IPS DF 19.7 (cell line): ENCODE results near the gene YKT6.
A peak's percentile ranks its signal among the peaks of the same experiment; 100 is the strongest.
"Not testable (repeated sequence)": the region's sequence is repeated elsewhere in the genome, so short reads cannot be mapped to it uniquely, and the experiment has no call there.

ENCODE experiments used
- DNase-seq: peaks from one replicate; pipeline ENCODE4 v3.0.0-alpha.2; 2013; ENCODE audit warnings: low read depth, low spot score

Gene YKT6

DNA sequence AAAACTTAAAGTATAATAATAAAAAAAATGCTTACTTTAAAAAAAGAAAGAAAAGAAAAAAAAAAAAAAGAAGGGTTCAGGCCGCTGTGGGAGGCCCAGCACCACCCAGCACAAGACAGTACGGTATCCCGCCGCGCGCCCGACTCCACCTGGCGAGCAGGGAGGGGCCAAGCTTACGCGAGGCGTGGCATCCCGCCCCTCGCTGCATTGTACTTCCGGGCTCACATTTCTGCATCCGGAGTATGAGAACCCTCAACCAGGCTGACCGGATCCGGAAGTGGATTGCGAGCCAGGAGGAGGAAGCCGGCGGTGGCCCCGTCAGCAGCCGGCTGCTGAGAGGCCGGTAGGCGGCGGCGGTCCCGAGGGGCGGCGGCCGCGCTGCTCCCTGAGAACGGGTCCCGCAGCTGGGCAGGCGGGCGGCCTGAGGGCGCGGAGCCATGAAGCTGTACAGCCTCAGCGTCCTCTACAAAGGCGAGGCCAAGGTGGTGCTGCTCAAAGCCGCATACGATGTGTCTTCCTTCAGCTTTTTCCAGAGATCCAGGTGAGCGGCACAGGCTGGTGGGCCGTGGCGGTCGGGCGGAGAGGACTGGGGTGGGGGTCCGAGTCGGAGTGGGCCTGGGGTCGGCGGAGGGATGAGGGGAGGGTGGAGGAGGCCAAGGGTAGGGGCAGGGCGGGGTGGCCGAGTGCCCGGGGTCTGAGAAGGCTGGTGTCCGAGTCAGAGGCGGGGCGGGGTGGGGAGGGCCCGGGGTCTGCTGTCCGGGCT is at the start of gene YKT6:
Gene YKT6 (plus strand): TSS at position 280 of the 763 bp plus-strand sequence. CDS start 158 bp downstream, at position 438.
- peak; percentile 81 for DNase-seq

DNA sequence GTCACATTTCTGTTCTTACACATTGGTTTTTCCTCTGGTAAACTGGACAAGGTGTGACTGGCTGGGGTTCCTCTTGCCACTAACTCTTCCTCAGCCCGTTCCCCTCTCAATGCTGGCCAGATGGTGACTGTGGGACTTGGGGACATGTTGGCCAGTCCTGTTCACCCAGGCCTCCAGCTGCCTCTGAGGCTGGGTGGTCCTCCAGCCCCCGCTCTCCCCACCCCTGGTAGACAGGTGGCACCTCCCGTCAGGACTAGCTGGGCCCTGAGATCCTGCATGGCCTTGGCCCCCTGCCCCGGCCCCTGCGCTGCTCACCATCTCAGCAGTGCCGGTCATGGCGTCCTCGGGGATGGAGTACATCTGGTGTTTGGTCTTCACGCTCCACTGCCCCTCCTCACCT is 48.8 kb upstream of the YKT6 start:
- no peak for DNase-seq

GRCh38 chr7:44152971-44153947 is 47.5 kb upstream of the YKT6 start:
- no peak for DNase-seq

DNA sequence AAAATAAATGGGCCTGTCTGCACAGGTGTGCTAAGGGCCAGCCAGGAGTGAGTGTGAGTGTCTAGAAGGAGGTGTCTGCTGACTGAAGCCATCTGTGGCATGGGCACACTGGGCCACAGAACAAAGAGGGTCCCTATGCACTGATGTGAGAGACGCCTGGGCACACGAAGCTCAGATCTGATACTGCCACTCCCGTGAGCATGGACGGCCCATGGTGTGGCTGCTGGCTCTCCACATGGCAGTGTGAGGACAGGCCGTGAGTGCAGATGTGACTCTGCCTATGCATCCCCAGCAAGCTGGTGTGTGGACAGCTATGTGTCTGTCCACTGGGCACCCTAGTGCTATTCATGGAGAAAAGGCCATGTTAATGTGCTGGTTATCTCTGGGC is 46.8 kb upstream of the YKT6 start:
- no peak for DNase-seq

DNA sequence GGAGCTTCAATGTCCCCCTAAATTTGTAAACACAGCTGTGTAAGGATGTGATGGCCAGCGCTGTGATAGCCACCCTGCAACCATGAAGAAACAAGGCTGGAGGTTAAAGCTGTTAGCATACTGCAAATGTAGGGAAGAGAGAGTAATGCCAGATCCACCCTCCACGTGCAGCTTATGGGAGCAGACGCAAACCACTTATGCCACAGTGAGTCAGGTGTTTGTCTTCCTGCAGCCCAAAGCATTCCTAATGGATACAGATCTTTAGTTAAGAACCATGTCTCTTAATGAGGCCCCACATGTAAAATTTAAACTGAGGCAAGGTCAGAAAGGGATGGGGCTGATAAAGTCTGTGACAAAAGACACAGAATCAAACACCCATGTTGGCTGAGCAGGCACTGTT is 46.1 kb upstream of the YKT6 start:
- no peak for DNase-seq

DNA sequence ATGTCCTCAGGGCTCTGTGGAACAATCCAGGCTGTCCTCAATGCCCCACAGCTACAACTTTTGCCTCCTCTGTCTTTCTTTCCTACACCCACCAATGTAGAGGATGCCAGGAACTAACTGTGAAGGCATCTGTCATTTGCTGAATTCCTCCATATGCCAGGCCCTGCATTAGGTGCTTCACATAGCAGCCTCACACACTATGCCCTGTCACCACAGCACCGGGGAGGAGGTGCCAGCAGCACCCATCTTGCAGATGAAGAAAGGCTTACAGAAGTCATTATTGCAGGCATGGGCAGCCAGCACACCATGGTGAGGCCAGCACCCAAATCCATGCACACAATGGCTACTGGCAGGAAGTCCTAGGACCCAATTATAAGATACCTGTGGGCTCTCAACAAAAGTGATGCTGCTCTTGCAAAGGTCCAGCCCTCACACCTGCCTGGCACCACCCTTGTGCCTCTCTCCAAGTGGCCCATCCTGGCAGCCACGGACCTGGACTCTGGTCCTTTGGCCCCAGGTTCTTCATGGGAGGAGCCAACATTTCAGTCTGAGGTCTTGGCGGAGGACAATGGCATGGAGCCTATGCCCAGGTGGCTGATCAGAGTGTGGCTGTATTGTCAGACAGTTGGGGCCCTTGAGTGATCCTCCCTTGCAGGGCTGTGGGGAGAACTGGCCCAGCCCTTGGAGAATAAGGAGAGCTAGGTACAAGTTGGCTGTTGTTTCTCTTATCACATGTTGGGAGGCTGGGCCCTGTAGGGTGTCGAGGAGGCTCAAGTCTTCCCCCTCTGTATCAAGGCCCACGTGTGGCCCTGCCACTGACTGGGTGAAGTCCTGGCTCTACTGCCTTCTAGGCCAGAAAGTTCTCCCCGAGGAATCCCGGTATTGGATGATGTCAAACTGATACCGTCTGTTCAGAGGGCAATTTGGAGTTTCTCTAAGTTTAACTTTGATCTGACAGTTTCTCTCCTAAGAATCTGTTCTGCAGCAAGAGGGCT is 45.3 kb upstream of the YKT6 start:
- DNase-seq = no peak

- DNase-seq = no peak
Observed at GRCh38 chr7:44156453-44157010, 44.2 kb upstream of the YKT6 start.

GRCh38 chr7:44157116-44158080 is 43.4 kb upstream of the YKT6 start:
- no peak for DNase-seq

DNA sequence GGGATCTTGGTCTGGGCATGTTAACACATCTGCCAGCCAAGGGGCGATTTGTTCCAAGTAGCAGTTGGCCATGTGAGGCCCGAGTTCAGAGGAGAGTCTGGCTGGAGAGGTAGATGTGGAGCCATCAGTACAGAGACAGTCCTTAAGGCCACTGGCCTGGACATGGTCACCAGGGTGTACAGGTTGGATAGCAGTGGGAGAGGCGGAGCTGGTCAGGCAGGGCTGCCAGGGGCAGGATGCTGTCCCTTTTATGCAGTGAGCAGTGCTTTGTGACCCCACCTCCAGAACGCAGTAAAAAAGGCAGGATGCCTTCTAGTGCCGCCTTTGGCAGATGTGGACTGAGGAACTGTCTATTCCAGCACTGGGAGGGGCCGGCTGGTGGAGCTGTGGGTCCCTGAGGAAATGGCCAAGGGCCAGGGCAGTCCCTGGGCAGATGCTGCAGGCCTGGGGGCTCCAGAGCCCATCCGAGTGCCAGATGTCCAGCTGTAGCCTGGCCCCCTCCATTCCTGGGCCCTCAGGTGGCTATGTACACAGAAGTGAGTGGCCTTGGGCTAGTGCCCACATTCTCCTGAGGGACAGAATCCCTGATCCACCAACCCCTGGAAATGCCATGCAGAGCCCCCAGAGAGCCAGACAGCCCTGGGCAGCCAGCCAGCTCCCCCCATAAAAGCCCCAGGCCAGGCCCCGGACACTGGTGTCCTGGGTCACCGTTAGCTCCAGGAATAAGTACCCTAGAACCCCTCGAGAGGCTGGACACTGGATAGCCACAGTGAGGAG is 42.5 kb upstream of the YKT6 start:
- DNase-seq = no peak

DNA sequence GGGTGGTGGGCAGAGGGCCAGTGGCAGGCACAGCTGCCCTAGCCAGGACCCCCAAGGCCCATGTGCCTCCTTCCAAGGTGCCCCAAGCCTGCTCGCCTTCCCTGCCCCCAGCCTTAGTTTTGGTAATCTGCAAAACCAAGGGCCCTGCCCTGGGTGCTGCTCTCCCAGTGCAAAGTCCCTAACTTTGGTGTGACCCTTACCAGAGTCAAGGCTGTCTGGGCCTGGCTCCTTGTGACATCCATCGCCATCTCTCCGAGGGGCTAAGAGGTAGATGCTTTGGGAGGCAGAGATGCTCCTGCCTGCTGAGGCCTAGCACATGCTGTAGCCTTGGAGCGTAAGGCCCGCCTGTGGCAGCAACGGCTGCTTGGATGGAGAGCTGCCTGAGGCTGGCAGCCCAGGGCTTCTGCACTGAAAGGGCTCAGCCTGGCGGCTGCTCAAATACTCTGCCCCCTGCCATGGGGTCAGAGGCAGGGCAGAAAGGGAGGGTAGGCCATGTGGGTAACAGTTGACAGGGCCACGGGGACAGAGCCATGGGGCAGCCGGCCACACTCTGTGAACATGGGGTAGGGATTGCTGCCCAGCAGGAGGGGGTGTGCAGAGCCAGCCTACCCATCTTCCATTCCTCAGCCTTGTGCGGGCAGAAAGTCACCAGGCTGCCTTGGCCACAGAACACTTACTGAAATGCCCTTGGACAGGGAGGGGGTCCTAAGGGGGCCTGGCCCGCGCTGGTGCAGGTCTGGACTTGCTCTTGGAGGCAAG is 41.7 kb upstream of the YKT6 start:
- DNase-seq = no peak

- DNase-seq = no peak
Observed at GRCh38 chr7:44159824-44160630, 40.8 kb upstream of the YKT6 start.

DNA sequence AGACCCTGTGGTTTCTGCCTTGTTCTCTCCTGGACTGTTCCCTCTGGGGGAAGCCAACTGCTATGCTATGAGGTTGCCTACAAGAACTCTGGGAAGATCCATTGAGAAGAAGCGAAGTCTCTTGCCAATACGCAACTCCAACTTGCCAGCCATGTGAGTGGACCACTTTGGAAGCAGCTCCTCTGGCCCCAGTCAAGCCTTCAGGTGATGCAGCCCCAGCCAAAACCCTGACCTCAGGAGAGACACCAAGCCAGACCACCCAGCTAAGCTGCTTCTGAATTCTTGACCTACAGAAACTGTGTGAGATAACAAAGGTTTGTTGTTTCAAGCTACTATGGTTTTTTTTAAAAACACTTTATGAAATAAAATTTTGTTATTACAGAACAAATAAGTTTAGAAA is 39.4 kb upstream of the YKT6 start:
- no peak for DNase-seq

DNA sequence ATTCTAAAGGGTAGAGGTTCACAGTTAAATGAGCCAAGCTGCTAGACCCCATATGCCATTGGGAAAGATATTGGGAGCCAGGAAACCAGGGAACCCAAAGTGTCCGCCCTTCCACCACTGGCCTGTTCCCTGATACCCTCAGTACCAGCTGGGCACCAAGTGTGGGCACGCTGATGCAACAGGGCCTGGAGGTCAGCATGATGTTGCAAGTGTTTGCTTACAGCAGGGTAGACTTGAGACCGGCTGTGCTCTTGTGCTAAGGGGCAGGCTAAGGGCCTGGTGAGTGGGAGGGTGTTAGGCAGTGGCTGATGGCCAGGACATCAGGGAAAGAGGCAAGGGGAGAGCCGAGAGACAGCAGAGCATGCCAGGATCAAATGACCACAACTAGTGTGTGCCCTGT is 38.6 kb upstream of the YKT6 start:
- no peak for DNase-seq

GRCh38 chr7:44162785-44163395 is 37.9 kb upstream of the YKT6 start:
- no peak for DNase-seq

GRCh38 chr7:44163591-44163990 is 37.2 kb upstream of the YKT6 start:
- DNase-seq = no peak

- no peak for DNase-seq
Observed at GRCh38 chr7:44167920-44168319, 32.9 kb upstream of the YKT6 start.

- not testable (repeated sequence) for DNase-seq
Observed at GRCh38 chr7:44171901-44172300, 28.9 kb upstream of the YKT6 start.
